Adrenal gland (tissue), 12 donors: ENCODE results near the gene SLC41A1. TPM values are rescaled to one million over a fixed set of nuclear protein-coding genes. Genes with fewer than 3 reads are reported as not detected.

Source experiments
- DNase-seq, 7 donors: peaks; one replicate each; pipeline ENCODE4 v3.0.0-alpha.2; 2019 to 2020
- H3K27ac ChIP-seq, 5 donors: fragments of 200-600 bp; sonication (generic) in 4 of 5; 1 replicate in 3 of 5; 2 replicates in 2 of 5; pipeline versions ENCODE4 v1.5.1 to v1.8.0; 2016 to 2020; ENCODE audit warnings: mild to moderate bottlenecking in 1 of 5
- H3K27me3 ChIP-seq: fragments of 200-600 bp; 2 replicates; pipeline ENCODE4 v1.8.0; 2021
- H3K36me3 ChIP-seq, 2 donors: fragments of 200-600 bp; replicated peaks in 1 of 2; 1 replicate in 1 of 2; 2 replicates in 1 of 2; pipeline versions ENCODE4 v1.5.1 to v1.8.0; 2018 to 2022
- H3K4me1 ChIP-seq, 2 donors: fragments of 200-600 bp; replicated peaks in 1 of 2; 1 replicate in 1 of 2; 2 replicates in 1 of 2; pipeline versions ENCODE4 v1.5.1 to v1.8.0; 2018 to 2021
- H3K4me3 ChIP-seq, 4 donors: fragments of 200-600 bp; sonication (generic) in 3 of 4; one replicate each; pipeline ENCODE4 v1.5.1; 2016 to 2018
- H3K9me3 ChIP-seq, 3 donors: fragments of 200-600 bp; sonication (generic) in 1 of 3; replicated peaks in 1 of 3; 1 replicate in 2 of 3; 2 replicates in 1 of 3; pipeline versions ENCODE4 v1.5.1 to v1.8.0; 2016 to 2021
- CTCF ChIP-seq, 6 experiments: fragments of 450-650 bp in 4 of 6; fragments of 200-600 bp in 2 of 6; sonication (generic) in 1 of 6; IDR thresholded peaks; 1 replicate in 5 of 6; 2 replicates in 1 of 6; pipeline versions ENCODE4 v1.5.1 to v1.8.0; 2016 to 2021; ENCODE audit warnings: antibody characterized with exemption in 6 of 6, mild to moderate bottlenecking in 2 of 6, moderate library complexity in 1 of 6
- POLR2A ChIP-seq, 2 donors: fragments of 450-650 bp; IDR thresholded peaks; one replicate each; pipeline ENCODE4 v1.6.1; 2017; ENCODE audit warnings: antibody characterized with exemption in 2 of 2, mild to moderate bottlenecking in 2 of 2, moderate library complexity in 1 of 2
- WGBS, 4 donors: extraction: QIAGEN DNeasy Blood & Tissue Kit in 2 of 4; methylation state at CpG; one replicate each; pipeline versions ENCODE4 v1.1.5 to v1.1.7; 2013 to 2017; 5-methylcytosine and 5-hydroxymethylcytosine counted together
- intact Hi-C, 2 donors: fragments of 100-400 bp; cut with DNase I; formaldehyde crosslinking; loops; one replicate each; pipeline versions ENCODE4 v1.14.1 to v1.15.0; 2022 to 2023
- polyA plus RNA-seq, 3 donors: library from polyadenylated mRNA; stranded (reverse); fragments of 200-250 nt in 2 of 3; fragments of 350-450 nt in 1 of 3; fragmentation: Illumina TruSeq in 1 of 3; extraction: RNeasy Lipid Tissue Mini Kit (QIAGEN cat#74804) in 1 of 3; gene quantifications; one replicate each; pipeline ENCODE4 v1.2.3, GENCODE V29; 2013 to 2014
- total RNA-seq, 9 donors: library from RNA; depleted of rRNA in 4 of 9; stranded (reverse); fragments of >200 nt in 4 of 9; fragments of 120-200 nt in 1 of 9; fragmentation: NEBNext Ultra II Directional in 1 of 9; extraction: Animal tissue kit (Norgen Biotek cat#: 25700) in 1 of 9; gene quantifications; one replicate each; pipeline versions ENCODE4 v1.1.0 to v1.2.4, GENCODE V29; 2013 to 2023
- donor health status: healthy with polysubstance abuse.
- donor health status: Bipolar disorder and iron deficiency.
- donor health status: DM: yes; HTN: yes; CAD: no.
- donor health status: DM: no; HTN: no; CAD: no.
- donor health status: DM: no; HTN: no; CAD: no.
- donor health status: DM: yes; HTN: yes; CAD: no.

The SLC41A1 gene
- total and polyA plus RNA-seq, 12 donors = 8.9 to 143 (median 34.0) TPM

- no peaks in the 10 kb centered on the region for H3K27me3 ChIP-seq
- no peaks in the 10 kb centered on the region for H3K36me3 ChIP-seq
- no peak for TF ChIP-seq CTCF (IDR thresholded peaks at IDR 0.05)
- TF ChIP-seq POLR2A (IDR thresholded peaks at IDR 0.05) = no peak
- intact Hi-C loops = no loop called here
- H3K4me3 ChIP-seq = no peak overlapping the region
- H3K27ac ChIP-seq = no peak overlapping the region
- no peak for DNase-seq
- no peaks in the 10 kb centered on the region for H3K9me3 ChIP-seq
- WGBS, 4 donors = 73 to 90% (median 77%) methylated on average over 5 of the region's 5 CpGs
- no peaks in the 10 kb centered on the region for H3K4me1 ChIP-seq
Measured at GRCh38 chr1:205754857-205755256, 58.1 kb downstream of the SLC41A1 start.

GRCh38 chr1:205751036-205751651 lies 61.9 kb downstream of the SLC41A1 start:
- WGBS, 4 donors = 77 to 82% (median 80%) methylated on average over 13 of the region's 13 CpGs
- TF ChIP-seq POLR2A (IDR thresholded peaks at IDR 0.05) (no peak), CTCF (IDR thresholded peaks at IDR 0.05) (no peak)
- H3K4me1 ChIP-seq = peaks cover 17 to 22% of the 10 kb centered on the region in 2 donors
- intact Hi-C loops = no loop called here
- H3K27me3 ChIP-seq = no peaks in the 10 kb centered on the region
- H3K4me3 ChIP-seq = no peak overlapping the region
- H3K27ac ChIP-seq = no peak overlapping the region
- no peaks in the 10 kb centered on the region for H3K36me3 ChIP-seq
- DNase-seq = no peak
- H3K9me3 ChIP-seq = no peaks in the 10 kb centered on the region

GRCh38 chr1:205750138-205751035 lies 62.6 kb downstream of the SLC41A1 start, which contains the start of gene NUCKS1:
Gene NUCKS1, minus strand, starts transcription at chr1:205750182. Its CDS starts 209 bp downstream, at chr1:205749973.
- 0 to 1% (median 1%) methylated on average over 17 to 27 of the region's 27 CpGs for WGBS, 4 donors
- TF ChIP-seq POLR2A (IDR thresholded peaks at IDR 0.05) = peak; percentile 35 to 92
- peak in 4 of 6 experiments; percentile 22 to 43 (median 31) for TF ChIP-seq CTCF (IDR thresholded peaks at IDR 0.05)
- DNase-seq = peak; percentile 96 to 100 (median 99)
- intact Hi-C loops = no loop called here
- no peaks in the 10 kb centered on the region for H3K9me3 ChIP-seq
- H3K4me1 ChIP-seq = peaks cover 17 to 24% of the 10 kb centered on the region in 2 donors
- no peaks in the 10 kb centered on the region for H3K36me3 ChIP-seq
- H3K4me3 ChIP-seq = peak within 1 kb of the TSS; percentile 6 to 95 (median 35)
- peak within 1 kb of the TSS; percentile 60 to 100 (median 95) for H3K27ac ChIP-seq
- H3K27me3 ChIP-seq = no peaks in the 10 kb centered on the region
